Body of pancreas (tissue), 4 donors: Measurements from ENCODE around the gene SFTPA2.
"Not testable (repeated sequence)": the region's sequence is repeated elsewhere in the genome, so short reads cannot be mapped to it uniquely, and the experiment has no call there.

Experiments used
- CTCF ChIP-seq, 7 experiments: fragments of 450-650 bp in 4 of 7; fragments of 200-600 bp in 3 of 7; sonication (generic) in 3 of 7; IDR thresholded peaks; one replicate each; pipeline ENCODE4 v1.5.1; 2016 to 2019; ENCODE audit warnings: antibody characterized with exemption in 7 of 7
- POLR2A ChIP-seq, 3 donors: fragments of 450-650 bp; IDR thresholded peaks; one replicate each; pipeline ENCODE4 v1.6.1; 2016; ENCODE audit warnings: antibody characterized with exemption in 3 of 3, mild to moderate bottlenecking in 2 of 3

- not testable (repeated sequence) for TF ChIP-seq CTCF, POLR2A (IDR thresholded peaks at IDR 0.05)
These were observed 22.7 kb upstream of the SFTPA2 start for GRCh38 chr10:79582954-79583353.
